IMR-90 (cell line): ENCODE data around the gene ZBTB46.

ENCODE experiments used
- CEBPB ChIP-seq: IDR thresholded peaks from 2 replicates; pipeline ENCODE4 v1.6.1; 2012; ENCODE audit warnings: low read depth, low read length, improper control_type of control experiment
- POLR2A ChIP-seq: IDR thresholded peaks from 2 replicates; pipeline ENCODE4 v1.6.1; 2012; ENCODE audit warnings: mild to moderate bottlenecking, low read depth, low read length
- TF ChIP-seq, protein P1 (sequence below): conservative IDR thresholded peaks from 2 replicates; pipeline ENCODE4 v1.5.1; 2012; ENCODE audit warnings: mild to moderate bottlenecking, low read depth, low read length, improper control_type of control experiment

DNA sequence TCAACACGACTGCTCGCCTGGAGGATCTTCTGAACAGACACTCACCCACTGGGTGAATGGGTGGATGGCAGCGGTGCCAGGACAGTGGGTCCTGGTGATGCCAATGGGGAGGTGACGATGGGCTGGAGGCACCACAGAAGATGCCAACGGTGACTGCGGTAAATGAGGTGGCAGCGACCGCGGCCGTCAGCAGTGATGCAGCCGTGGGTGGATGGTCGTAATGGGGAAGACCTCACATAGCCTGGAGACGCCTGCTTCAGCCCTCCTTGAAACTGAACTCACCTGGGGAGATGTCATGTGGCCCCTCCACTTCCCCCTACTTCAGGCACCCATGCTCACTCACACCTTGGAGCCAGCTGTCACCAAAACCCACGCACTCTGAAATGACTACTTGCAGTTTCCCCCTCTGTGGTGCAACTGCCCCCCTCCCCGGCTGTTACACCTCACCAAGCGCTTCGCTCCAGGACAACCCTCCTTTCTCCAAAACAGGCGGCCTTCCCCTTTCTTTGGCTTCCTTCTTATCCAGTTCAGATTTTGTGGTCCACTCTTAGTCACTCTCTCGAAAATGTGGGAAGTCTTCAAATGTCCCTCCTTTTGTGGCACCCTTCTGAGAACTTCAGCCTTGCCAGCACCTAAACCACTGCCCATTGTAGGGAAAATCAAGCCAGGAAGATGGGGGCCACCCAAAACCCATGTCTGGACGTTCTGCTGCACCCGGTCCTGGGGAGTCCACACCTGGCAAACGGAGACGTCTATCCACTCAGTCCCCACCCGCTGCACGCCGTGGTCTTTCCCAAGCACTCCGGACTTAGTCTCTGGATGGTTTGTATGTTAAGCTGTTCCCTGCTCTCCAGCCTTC, 19.9 kb upstream of the ZBTB46 start:
- no peak for TF ChIP-seq CEBPB
- TF ChIP-seq, protein P1, sequence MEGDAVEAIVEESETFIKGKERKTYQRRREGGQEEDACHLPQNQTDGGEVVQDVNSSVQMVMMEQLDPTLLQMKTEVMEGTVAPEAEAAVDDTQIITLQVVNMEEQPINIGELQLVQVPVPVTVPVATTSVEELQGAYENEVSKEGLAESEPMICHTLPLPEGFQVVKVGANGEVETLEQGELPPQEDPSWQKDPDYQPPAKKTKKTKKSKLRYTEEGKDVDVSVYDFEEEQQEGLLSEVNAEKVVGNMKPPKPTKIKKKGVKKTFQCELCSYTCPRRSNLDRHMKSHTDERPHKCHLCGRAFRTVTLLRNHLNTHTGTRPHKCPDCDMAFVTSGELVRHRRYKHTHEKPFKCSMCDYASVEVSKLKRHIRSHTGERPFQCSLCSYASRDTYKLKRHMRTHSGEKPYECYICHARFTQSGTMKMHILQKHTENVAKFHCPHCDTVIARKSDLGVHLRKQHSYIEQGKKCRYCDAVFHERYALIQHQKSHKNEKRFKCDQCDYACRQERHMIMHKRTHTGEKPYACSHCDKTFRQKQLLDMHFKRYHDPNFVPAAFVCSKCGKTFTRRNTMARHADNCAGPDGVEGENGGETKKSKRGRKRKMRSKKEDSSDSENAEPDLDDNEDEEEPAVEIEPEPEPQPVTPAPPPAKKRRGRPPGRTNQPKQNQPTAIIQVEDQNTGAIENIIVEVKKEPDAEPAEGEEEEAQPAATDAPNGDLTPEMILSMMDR, result no peak
- TF ChIP-seq POLR2A, result no peak
